H1 (cell line): ENCODE data around the gene ADNP2. TPM values are rescaled to one million over a fixed set of nuclear protein-coding genes. Genes with fewer than 3 reads are reported as not detected.

Source experiments
- CTCF ChIA-PET: fragments of 300-600 bp; sonication (Branson Sonifier 250); formaldehyde crosslinking; loops from one replicate; lab custom pipeline; 2021; ENCODE audit not compliant: partially characterized antibody; lab: Charles Lee
- POLR2A ChIA-PET: fragments of 300-600 bp; sonication (Branson Sonifier 250); formaldehyde crosslinking; loops from one replicate; lab custom pipeline; 2021; ENCODE audit warnings: inconsistent platforms; ENCODE audit not compliant: partially characterized antibody; lab: Charles Lee
- DNase-seq, 2 experiments: peaks; one replicate each; pipeline versions ENCODE4 v3.0.0 to v3.0.0-alpha.2; 2010 to 2022; ENCODE audit warnings: low spot score in 2 of 2, low read depth in 1 of 2, mixed read lengths in 1 of 2
- FAIRE-seq: peaks from 2 replicates; lab custom pipeline; 2011; peaks lifted over from hg19 to GRCh38; lab: Jason Lieb, UNC
- H2AFZ ChIP-seq: 2 replicates; pipeline ENCODE4 v1.8.1; 2012; ENCODE audit warnings: low read length, inconsistent platforms
- H2AK5ac ChIP-seq: 2 replicates; pipeline ENCODE4 v1.6.1; 2013; ENCODE audit warnings: low read depth, low read length
- H2BK120ac ChIP-seq: replicated peaks from 2 replicates; pipeline ENCODE3; 2013; ENCODE audit warnings: low read depth, low read length, inconsistent platforms
- H2BK12ac ChIP-seq: 2 replicates; pipeline ENCODE4 v1.6.1; 2013; ENCODE audit warnings: low read depth, low read length
- H2BK15ac ChIP-seq: 2 replicates; pipeline ENCODE4 v1.6.1; 2013; ENCODE audit warnings: low read length
- H2BK20ac ChIP-seq: 2 replicates; pipeline ENCODE4 v1.6.1; 2013; ENCODE audit warnings: low read length
- H2BK5ac ChIP-seq: 2 replicates; pipeline ENCODE4 v1.6.1; 2013; ENCODE audit warnings: low read depth, low read length
- H3K14ac ChIP-seq: 2 replicates; pipeline ENCODE4 v1.6.1; 2013; ENCODE audit warnings: inconsistent platforms; ENCODE audit not compliant: insufficient read length
- H3K18ac ChIP-seq: 2 replicates; pipeline ENCODE4 v1.6.1; 2013; ENCODE audit warnings: low read length; ENCODE audit errors: extremely low read depth
- H3K23ac ChIP-seq: 2 replicates; pipeline ENCODE4 v1.6.1; 2013; ENCODE audit warnings: inconsistent platforms; ENCODE audit not compliant: insufficient read length
- H3K23me2 ChIP-seq: 2 replicates; pipeline ENCODE4 v1.6.1; 2013; ENCODE audit warnings: low read depth, low read length
- H3K27ac ChIP-seq: 2 replicates; pipeline ENCODE4 v1.6.1; 2011; ENCODE audit warnings: low read depth, low read length, inconsistent platforms
- H3K27me3 ChIP-seq, 4 experiments: replicated peaks in 1 of 4; 1 replicate in 1 of 4; 2 replicates in 3 of 4; pipeline versions ENCODE4 v1.6.1 to v1.8.1; 2011 to 2013; ENCODE audit warnings: low read length in 3 of 4, mild to moderate bottlenecking in 3 of 4, inconsistent platforms in 2 of 4, mixed read lengths in 2 of 4, moderate library complexity in 1 of 4; ENCODE audit not compliant: control insufficient read depth in 3 of 4, insufficient read depth in 3 of 4; ENCODE audit errors: extremely low read depth in 1 of 4
- H3K36me3 ChIP-seq, 4 experiments: 2 replicates each; pipeline versions ENCODE4 v1.6.1 to v1.8.1; 2011 to 2013; ENCODE audit warnings: mild to moderate bottlenecking in 4 of 4, low read length in 3 of 4, moderate library complexity in 2 of 4, control low read depth in 1 of 4, inconsistent platforms in 1 of 4; ENCODE audit not compliant: insufficient read depth in 4 of 4, control insufficient read depth in 2 of 4
- H3K4ac ChIP-seq: replicated peaks from 2 replicates; pipeline ENCODE3; 2013; ENCODE audit warnings: low read length, low read depth, mixed read lengths, inconsistent platforms; ENCODE audit not compliant: insufficient read length
- H3K4me1 ChIP-seq, 4 experiments: replicated peaks in 1 of 4; 1 replicate in 1 of 4; 2 replicates in 3 of 4; pipeline versions ENCODE4 v1.6.1 to v1.8.1; 2011 to 2013; ENCODE audit warnings: low read length in 3 of 4, inconsistent platforms in 2 of 4, mixed read lengths in 1 of 4; ENCODE audit not compliant: insufficient read depth in 4 of 4, control insufficient read depth in 3 of 4
- H3K4me2 ChIP-seq, 2 experiments: 2 replicates each; pipeline versions ENCODE4 v1.6.1 to v1.8.1; 2011 to 2013; ENCODE audit warnings: low read depth in 2 of 2, low read length in 2 of 2, control low read depth in 1 of 2, inconsistent platforms in 1 of 2, mild to moderate bottlenecking in 1 of 2; ENCODE audit not compliant: insufficient read depth in 1 of 2
- H3K4me3 ChIP-seq, 4 experiments: fragments of 200-600, 300-600 bp in 1 of 4; sonication (generic), shearing (Covaris generic), sonication (Bioruptor Twin) in 1 of 4; 2 replicates each; pipeline versions ENCODE4 v1.5.1 to v1.8.1; 2011 to 2016; ENCODE audit warnings: low read length in 4 of 4, low read depth in 3 of 4, control low read depth in 2 of 4, inconsistent platforms in 2 of 4, mild to moderate bottlenecking in 2 of 4, mixed read lengths in 1 of 4, moderate library complexity in 1 of 4; ENCODE audit not compliant: insufficient read depth in 2 of 4; ENCODE audit errors: extremely low read depth in 1 of 4
- H3K56ac ChIP-seq: replicated peaks from 2 replicates; pipeline ENCODE3; 2013; ENCODE audit warnings: low read depth, mild to moderate bottlenecking, mixed read lengths, low read length, inconsistent platforms; ENCODE audit not compliant: insufficient read length
- H3K79me1 ChIP-seq: 2 replicates; pipeline ENCODE4 v1.6.1; 2013; ENCODE audit warnings: low read depth, low read length, control low read depth
- H3K79me2 ChIP-seq, 2 experiments: 2 replicates each; pipeline versions ENCODE4 v1.6.1 to v1.8.1; 2012 to 2013; ENCODE audit warnings: low read length in 2 of 2, mild to moderate bottlenecking in 2 of 2, inconsistent platforms in 1 of 2; ENCODE audit not compliant: insufficient read depth in 2 of 2, control insufficient read depth in 1 of 2
- H3K9ac ChIP-seq, 4 experiments: replicated peaks in 1 of 4; 1 replicate in 1 of 4; 2 replicates in 3 of 4; pipeline versions ENCODE4 v1.6.1 to v1.8.1; 2011 to 2013; ENCODE audit warnings: low read depth in 3 of 4, low read length in 3 of 4, control low read depth in 2 of 4, mild to moderate bottlenecking in 2 of 4, moderate library complexity in 2 of 4, inconsistent platforms in 1 of 4; ENCODE audit errors: extremely low read depth in 1 of 4
- H3K9me3 ChIP-seq, 2 experiments: 2 replicates each; pipeline versions ENCODE4 v1.6.1 to v1.8.1; 2012 to 2013; ENCODE audit warnings: mild to moderate bottlenecking in 2 of 2, moderate library complexity in 2 of 2, control low read depth in 1 of 2, inconsistent platforms in 1 of 2, low read depth in 1 of 2, low read length in 1 of 2, mixed read lengths in 1 of 2; ENCODE audit not compliant: insufficient read depth in 2 of 2
- H4K20me1 ChIP-seq, 2 experiments: replicated peaks in 1 of 2; 2 replicates each; pipeline versions ENCODE3 to v1.8.1; 2011 to 2013; ENCODE audit warnings: inconsistent platforms in 2 of 2, low read length in 2 of 2, mild to moderate bottlenecking in 1 of 2; ENCODE audit not compliant: insufficient read depth in 2 of 2, control insufficient read depth in 1 of 2
- H4K5ac ChIP-seq: 2 replicates; pipeline ENCODE4 v1.6.1; 2013; ENCODE audit warnings: low read length, low read depth, mixed read lengths, inconsistent platforms; ENCODE audit not compliant: insufficient read length
- H4K8ac ChIP-seq: 2 replicates; pipeline ENCODE4 v1.8.0; 2013; ENCODE audit warnings: mild to moderate bottlenecking, moderate library complexity, low read length, inconsistent platforms; ENCODE audit not compliant: insufficient read depth; ENCODE audit errors: extremely low read depth
- H4K91ac ChIP-seq: replicated peaks from 2 replicates; pipeline ENCODE3; 2013; ENCODE audit warnings: low read length, mixed read lengths, inconsistent platforms; ENCODE audit not compliant: insufficient read length
- CHD2 ChIP-seq: IDR thresholded peaks from 2 replicates; pipeline ENCODE4 v1.6.1; 2012; ENCODE audit warnings: low read length, improper control_type of control experiment
- E2F6 ChIP-seq: IDR thresholded peaks from 2 replicates; pipeline ENCODE4 v1.6.1; 2012; ENCODE audit warnings: inconsistent platforms
- EP300 ChIP-seq, 2 experiments: IDR thresholded peaks; 1 replicate in 1 of 2; 2 replicates in 1 of 2; pipeline ENCODE4 v1.6.1; 2011 to 2012; ENCODE audit warnings: low read depth in 2 of 2, low read length in 2 of 2, mild to moderate bottlenecking in 2 of 2, borderline replicate concordance in 1 of 2, inconsistent platforms in 1 of 2, moderate library complexity in 1 of 2
- GABPA ChIP-seq: IDR thresholded peaks from 2 replicates; pipeline ENCODE4 v1.6.1; 2011; ENCODE audit warnings: mild to moderate bottlenecking, low read length, moderate library complexity, borderline replicate concordance; ENCODE audit not compliant: insufficient read depth
- POU5F1 ChIP-seq: IDR thresholded peaks from 2 replicates; pipeline ENCODE4 v1.6.1; 2011; ENCODE audit warnings: low read depth, mild to moderate bottlenecking, low read length, moderate library complexity
- SAP30 ChIP-seq: fragments of 300-600 bp; sonication (generic); IDR thresholded peaks from 2 replicates; pipeline ENCODE4 v1.7.1; 2012; ENCODE audit warnings: low read length, moderate library complexity, mild to moderate bottlenecking, inconsistent platforms; ENCODE audit not compliant: insufficient read depth, insufficient replicate concordance
- SIRT6 ChIP-seq: IDR thresholded peaks from one replicate; pipeline ENCODE4 v1.7.1; 2012; ENCODE audit warnings: low read length, inconsistent platforms
- SUZ12 ChIP-seq: fragments of 200-600 bp; sonication (generic); IDR thresholded peaks from 2 replicates; pipeline ENCODE4 v1.6.1; 2012; ENCODE audit warnings: mild to moderate bottlenecking, inconsistent platforms, low read length, moderate library complexity, mixed read lengths
- USF2 ChIP-seq: IDR thresholded peaks from 2 replicates; pipeline ENCODE4 v1.6.1; 2011; ENCODE audit warnings: low read length, improper control_type of control experiment
- WGBS, 2 experiments: shearing (Covaris generic) in 1 of 2; methylation state at CpG; one replicate each; pipeline versions ENCODE4 v1.1.6 to v1.1.7; 2013 to 2015; ENCODE audit warnings: low lambda C conversion rate in 2 of 2, mixed read lengths in 2 of 2, inconsistent platforms in 1 of 2, low coverage in 1 of 2, missing lambda C conversion rate in 1 of 2; ENCODE audit not compliant: insufficient replicate concordance in 2 of 2, insufficient coverage in 1 of 2, insufficient read length in 1 of 2; ENCODE audit errors: extremely low coverage in 1 of 2, missing lambda C conversion rate in 1 of 2; 5-methylcytosine and 5-hydroxymethylcytosine counted together
- polyA plus RNA-seq, 7 experiments: library from polyadenylated mRNA; depleted of rRNA in 3 of 7; stranded (reverse) in 5 of 7; unstranded in 2 of 7; fragments of >200 nt in 5 of 7; fragments of 200-250 nt in 2 of 7; gene quantifications; 1 replicate in 5 of 7; 2 replicates in 1 of 7; 4 replicates in 1 of 7; pipeline versions ENCODE4 v1.2.1 to v1.2.3, GENCODE V29; 2011 to 2013; ENCODE audit warnings: missing spikeins in 2 of 7, mixed read lengths in 2 of 7
- total RNA-seq: library from RNA; stranded (reverse); fragmentation: NEBNext Ultra II Directional; extraction: Animal tissue kit (Norgen Biotek cat#: 25700); gene quantifications from 2 replicates; pipeline ENCODE4 v1.2.1, GENCODE V29; 2021

ADNP2 gene
- total and polyA plus RNA-seq, 2 of the 8 experiments (the other 6 are each of a cell fraction or from before 2014, with no cell fraction given) = 25.1 to 61.6 TPM

- no peaks in the 10 kb centered on the region; the same call in 1 of the 2 replicates for H3K23me2 ChIP-seq
- H4K91ac ChIP-seq = no peak overlapping the region
- no peak overlapping the region for H2BK12ac ChIP-seq
- CTCF ChIA-PET = interaction anchor here (1.1 to 10.1 kb wide), 5 partner anchors 10 to 83 kb away, joined by 3 to 124 read pairs (median 19); no protein-coding TSS in a partner anchor
- no peaks in the 10 kb centered on the region for H3K36me3 ChIP-seq
- H3K27ac ChIP-seq = no peak overlapping the region
- H4K20me1 ChIP-seq = peaks cover 0 to 16% of the 10 kb centered on the region in 2 experiments
- POLR2A ChIA-PET = interaction anchor here (0.6 kb wide), 2 partner anchors 13 to 149 kb away, joined by 3 read pairs; no protein-coding TSS in a partner anchor
- H2AK5ac ChIP-seq = no peak overlapping the region
- H3K23ac ChIP-seq = no peak overlapping the region
- peaks cover 7% of the 10 kb centered on the region for H3K79me1 ChIP-seq
- H3K4me1 ChIP-seq = no peaks in the 10 kb centered on the region
- H2BK20ac ChIP-seq = no peak overlapping the region
- no peak overlapping the region for H3K4me2 ChIP-seq
- no peaks in the 10 kb centered on the region for H3K79me2 ChIP-seq
- H3K18ac ChIP-seq = no peak overlapping the region
- H3K9me3 ChIP-seq = no peaks in the 10 kb centered on the region
- H3K27me3 ChIP-seq = no peaks in the 10 kb centered on the region
- H3K4ac ChIP-seq = no peak overlapping the region
- no peak overlapping the region for H3K9ac ChIP-seq
- H4K8ac ChIP-seq = no peak overlapping the region
- no peak overlapping the region for H2AFZ ChIP-seq
- WGBS, 2 experiments = 85% methylated on average over 10 of the region's 10 CpGs; no CpG with 5 or more reads in 1 of the 2 experiments
- H2BK120ac ChIP-seq = no peak overlapping the region
- DNase-seq (no peak), FAIRE-seq (no peak)
- H2BK15ac ChIP-seq = no peak overlapping the region
- H4K5ac ChIP-seq = no peak overlapping the region
- H3K4me3 ChIP-seq = no peak overlapping the region
- H3K56ac ChIP-seq = no peak overlapping the region
- H3K14ac ChIP-seq = no peak overlapping the region
- no peak overlapping the region for H2BK5ac ChIP-seq
- TF ChIP-seq SAP30 (no peak), CHD2 (no peak), GABPA (no peak), SIRT6 (no peak), EP300 (IDR thresholded peaks at IDR 0.05; ENCODE audit: borderline replicate concordance in 1 of 2, low read depth in 2 of 2, low read length in 2 of 2) (no peak), SUZ12 (no peak), USF2 (no peak), E2F6 (no peak), POU5F1 (no peak)
Observed at GRCh38 chr18:80173060-80173459, 64.0 kb downstream of the ADNP2 start.
